GM18526 (cell line): ENCODE data around the gene SRL.

ENCODE experiments used
- POLR2A ChIP-seq: IDR thresholded peaks from 3 replicates; pipeline ENCODE4 v1.6.1; 2011; ENCODE audit not compliant: insufficient read length; ENCODE audit errors: extremely low read depth

SRL gene

DNA sequence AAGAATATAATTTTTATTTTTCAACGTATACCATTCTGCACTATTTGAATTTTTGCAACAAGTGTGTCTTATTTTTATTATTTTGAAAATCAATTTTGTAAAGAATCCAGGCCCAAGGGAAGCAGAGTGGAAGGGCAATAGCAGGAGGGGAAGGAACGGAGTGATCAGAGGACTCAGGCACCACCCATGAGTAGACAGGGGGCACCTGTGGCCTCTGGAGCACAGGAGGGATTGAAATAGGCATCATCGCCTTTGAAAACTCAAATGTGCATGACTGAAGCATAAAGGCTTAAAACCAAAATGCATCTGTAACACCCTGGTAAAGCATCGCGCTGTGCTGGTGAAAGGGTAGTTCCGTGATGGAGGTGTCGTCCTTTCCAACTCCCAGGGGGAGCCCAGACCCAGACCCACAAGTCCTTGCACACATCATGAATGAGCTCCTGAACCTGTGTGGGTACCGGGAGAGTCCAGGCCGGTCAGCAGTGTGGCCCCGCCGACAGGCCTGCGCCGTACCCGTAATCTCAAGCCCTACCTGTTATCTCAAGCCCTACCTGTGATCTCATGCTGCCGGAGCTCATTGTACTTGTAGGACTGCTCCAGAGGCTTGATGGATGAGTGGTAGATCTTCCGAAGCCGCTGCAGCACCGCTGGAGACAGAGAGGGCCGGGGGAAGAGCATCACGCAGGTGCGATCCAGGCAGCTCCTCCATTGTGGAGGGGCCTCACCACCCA is 39.1 kb downstream of the SRL start:
- no peak for TF ChIP-seq POLR2A

GRCh38 chr16:4200781-4201137 is 41.1 kb downstream of the SRL start:
- TF ChIP-seq POLR2A: no peak

GRCh38 chr16:4200000-4200780 is 41.7 kb downstream of the SRL start:
- TF ChIP-seq POLR2A: no peak

GRCh38 chr16:4198816-4199215 is 43.1 kb downstream of the SRL start:
- no peak for TF ChIP-seq POLR2A

DNA sequence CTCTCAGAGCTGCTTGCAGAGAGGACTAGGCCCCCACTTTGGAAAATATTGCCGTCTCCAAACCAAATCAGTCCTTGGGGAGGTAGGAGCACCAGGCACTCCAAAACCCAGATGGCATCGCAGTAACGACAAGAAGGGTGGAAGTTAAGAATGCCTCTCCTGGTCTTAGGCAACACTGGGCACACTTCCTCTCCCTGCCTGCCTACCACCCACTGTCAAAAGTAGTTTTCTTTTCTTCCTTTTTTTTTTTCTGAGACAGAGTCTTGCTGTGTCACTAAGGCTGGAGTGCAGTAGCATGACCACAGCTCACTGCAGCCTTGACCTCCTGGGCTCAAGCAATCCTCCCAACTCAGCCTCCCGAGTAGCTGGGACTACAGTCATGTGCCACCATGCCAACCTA is 47.2 kb downstream of the SRL start:
- no peak for TF ChIP-seq POLR2A

DNA sequence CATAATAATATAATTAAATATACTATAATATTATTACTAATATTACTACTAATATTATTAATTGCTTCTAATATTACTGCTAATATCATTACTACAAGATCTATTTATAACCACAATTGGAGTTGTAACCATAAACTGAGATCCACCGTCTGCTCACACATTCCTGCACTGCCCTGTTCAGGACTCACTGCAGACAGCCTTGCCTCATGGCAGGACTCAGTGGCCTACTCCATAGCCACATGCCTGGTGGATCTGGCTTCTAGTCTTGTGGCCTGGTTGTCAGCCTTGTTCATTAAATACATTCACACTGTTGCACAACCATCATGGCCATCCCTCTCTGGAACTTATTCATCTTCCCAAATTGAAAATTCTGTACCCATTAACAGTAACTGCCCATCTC is 48.0 kb downstream of the SRL start:
- no peak for TF ChIP-seq POLR2A

GRCh38 chr16:4192206-4192605 is 49.7 kb downstream of the SRL start:
- TF ChIP-seq POLR2A: no peak

- TF ChIP-seq POLR2A: no peak
These were observed 51.1 kb downstream of the SRL start for GRCh38 chr16:4190712-4191333.

DNA sequence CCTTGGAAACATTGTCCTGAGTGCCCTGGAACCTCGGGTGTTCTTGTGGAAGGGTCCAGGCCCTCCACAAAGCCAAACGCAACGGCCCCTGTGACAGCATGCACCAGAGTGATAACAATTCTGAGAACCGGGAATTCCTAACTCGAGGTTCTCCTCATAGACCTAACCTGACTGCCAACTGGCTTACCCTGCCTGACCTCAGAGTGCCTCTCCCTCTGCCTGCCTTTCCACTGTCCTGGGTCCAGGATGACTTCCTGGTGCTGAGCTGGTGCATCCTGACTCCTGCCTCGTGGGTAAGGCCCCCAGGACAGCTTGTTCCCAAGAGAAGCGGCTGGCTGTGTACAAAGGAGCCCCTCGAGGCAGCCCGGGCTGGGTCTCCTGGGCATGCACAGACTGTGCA is 51.8 kb downstream of the SRL start:
- no peak for TF ChIP-seq POLR2A

- no peak for TF ChIP-seq POLR2A
These were observed 57.7 kb downstream of the SRL start for GRCh38 chr16:4184038-4184702.

DNA sequence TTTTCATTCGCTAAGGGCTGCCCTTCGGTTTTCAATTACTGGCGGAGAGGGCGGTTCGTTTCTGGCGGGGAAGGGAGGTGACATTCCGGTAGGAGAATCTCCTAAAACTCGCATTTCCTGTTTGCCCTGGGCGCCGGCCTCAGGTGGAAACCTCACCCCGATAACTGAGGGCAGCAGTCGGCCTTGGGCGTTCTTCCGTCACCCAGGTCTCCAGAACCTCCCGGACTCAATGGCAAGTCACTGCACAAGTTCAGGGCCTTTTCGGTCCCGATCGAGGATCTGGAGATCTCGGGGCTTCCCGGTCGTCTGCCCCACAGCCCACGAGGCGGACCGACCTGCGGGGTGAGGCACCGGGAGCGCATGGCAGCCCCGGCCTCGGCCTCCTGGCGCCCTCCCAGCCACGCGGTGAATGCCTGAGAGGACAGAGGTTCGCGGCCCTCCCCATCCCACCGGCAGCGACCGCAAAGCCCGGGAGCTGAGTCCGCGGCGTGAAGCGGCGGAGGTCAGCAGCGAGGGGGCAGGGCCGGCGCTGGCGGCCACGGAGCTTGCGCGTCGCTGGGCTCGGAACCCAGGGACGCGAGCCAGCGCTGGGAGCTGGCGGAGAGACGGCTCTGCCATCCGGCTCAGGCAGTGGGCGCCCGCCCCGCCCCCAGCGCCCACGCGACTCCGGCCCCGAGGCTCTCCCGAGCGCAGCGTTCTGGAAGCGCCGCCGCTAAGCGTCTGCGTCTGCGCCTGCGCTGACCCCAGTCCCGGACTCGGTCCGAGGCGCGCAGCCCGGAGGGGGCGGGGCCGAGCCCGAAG is 58.4 kb downstream of the SRL start:
- peak; percentile 52 for TF ChIP-seq POLR2A

- no peak for TF ChIP-seq POLR2A
These were observed 59.2 kb downstream of the SRL start for GRCh38 chr16:4182581-4183236.

- TF ChIP-seq POLR2A: no peak
These were observed 61.4 kb downstream of the SRL start for GRCh38 chr16:4180511-4180910.

DNA sequence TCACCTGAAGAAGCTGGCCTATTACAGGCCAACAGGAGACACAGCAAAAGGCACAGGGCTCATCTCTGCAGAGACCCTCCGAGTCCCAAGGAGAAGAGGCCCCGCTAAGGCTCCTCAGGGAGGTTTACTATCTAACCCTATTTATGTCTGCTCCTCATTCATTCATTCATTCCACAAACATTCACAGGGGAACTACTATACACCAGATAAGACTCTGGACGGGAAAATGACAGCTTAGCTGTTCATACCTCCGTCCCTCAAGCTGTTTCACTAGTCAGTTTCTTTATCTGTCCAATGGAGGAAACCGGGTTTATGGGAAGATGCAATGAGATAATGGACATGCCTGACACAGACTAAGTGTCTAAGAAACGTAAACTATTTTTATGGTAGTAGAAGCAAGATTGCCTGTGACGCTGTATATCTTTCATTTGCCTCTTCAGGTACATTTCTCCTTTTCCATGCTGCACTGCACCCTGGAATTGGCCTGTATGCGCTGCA is 62.1 kb downstream of the SRL start:
- no peak for TF ChIP-seq POLR2A
